GM04503 (cell line): Measurements from ENCODE around the gene REPS1.
"Not testable (repeated sequence)": the region's sequence is repeated elsewhere in the genome, so short reads cannot be mapped to it uniquely, and the experiment has no call there.

Experiments used
- DNase-seq: peaks from one replicate; pipeline ENCODE4 v3.0.0-alpha.2; 2012; ENCODE audit warnings: low read depth

REPS1 gene

DNA sequence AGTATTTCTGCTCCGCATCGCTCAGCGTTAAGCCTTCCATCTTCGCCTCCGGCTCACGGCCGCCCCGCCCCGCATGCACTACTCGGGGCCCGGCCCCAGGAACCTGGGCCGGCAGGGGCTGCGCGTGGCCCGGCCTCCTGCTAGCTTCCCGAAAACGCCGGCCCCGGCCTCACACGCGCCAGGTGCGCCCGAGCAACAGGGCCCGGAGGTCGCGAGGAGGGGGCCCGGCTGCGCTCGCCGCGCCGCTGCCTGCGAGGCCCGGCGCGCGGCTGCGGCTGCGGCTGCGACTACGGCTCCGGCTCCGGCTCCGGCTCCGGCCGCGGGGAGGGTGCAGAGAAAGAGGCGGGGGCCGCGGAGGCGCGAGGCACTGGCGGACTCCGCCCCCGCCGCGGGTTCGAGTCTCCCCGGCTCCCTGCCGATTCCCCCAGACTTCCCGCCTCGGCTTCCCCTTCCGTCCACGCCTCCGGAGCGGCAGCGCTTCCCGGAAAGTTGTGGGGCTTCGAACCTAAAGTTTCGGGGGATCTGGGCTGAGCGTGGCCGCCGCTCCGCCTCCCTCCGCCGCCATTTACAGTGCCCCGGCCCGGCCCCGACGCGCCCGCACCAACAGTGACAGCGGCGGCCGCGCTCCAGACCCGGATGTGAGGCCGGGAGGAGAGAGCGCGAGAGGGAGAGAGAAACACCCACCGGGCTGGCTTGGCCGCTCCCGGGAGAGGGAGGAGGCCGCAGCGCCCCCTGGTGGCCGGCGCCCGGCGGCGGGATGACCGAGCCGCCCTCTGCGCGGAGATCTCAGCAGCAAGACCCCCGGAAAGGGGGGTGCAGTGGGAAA, at the start of gene REPS1:
Gene REPS1, minus strand, starts transcription at position 611 of the 826 bp plus-strand sequence. Its CDS starts 571 bp downstream, at position 40.
- no peak for DNase-seq

- DNase-seq: no peak
These were observed 49.4 kb upstream of the REPS1 start for GRCh38 chr6:139037490-139037889.

- no peak for DNase-seq
These were observed 42.3 kb upstream of the REPS1 start for GRCh38 chr6:139030228-139030963.

- no peak for DNase-seq
These were observed 41.6 kb upstream of the REPS1 start for GRCh38 chr6:139029470-139030227.

DNA sequence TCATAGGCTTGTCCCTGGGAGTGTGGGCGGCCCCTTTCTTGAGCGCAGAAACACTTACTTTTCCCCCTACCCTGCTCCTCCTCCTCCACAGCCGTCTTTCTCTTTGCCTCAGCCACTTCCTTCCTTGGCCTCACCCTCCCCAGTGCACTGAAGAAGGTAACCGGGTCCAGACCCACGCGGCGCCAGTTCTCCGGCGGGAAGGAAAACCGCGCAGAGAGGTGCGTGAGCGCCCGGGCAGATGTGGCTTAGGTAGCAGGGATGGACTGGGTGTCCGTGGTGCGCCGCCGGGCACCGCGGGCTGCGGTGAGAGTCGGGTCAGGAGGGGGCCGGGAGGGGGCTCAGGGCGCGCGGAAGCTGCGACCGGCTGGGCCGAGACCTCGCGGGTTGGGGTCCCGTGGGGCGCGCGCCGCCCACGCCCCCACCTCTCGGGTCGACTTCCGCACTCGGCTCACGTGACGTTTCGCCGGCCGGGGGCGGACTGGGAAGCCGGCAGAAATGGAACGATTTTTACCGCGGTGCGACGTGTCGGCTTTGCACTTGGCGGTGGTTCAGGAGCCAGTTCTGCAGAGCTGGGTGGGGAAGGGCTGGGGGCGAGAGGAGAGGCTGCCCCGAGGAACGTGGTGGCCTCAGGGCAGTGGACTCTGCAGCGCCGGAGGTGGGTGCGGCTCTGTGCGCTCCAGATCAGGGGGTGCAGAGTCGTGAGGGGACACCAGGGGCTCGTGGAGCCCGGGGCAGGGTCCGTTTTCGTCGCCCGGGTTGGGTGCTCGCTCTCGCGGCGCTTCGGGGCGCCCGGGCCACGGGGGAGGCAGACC, 40.8 kb upstream of the REPS1 start, which contains the start of gene ABRACL:
Gene ABRACL, plus strand, starts transcription at position 88 of the 812 bp plus-strand sequence. CDS start 5,416 bp downstream, outside the sequence.
- no peak for DNase-seq

- DNase-seq: no peak
These were observed 40.2 kb upstream of the REPS1 start for GRCh38 chr6:139028215-139028657.

GRCh38 chr6:139027620-139028182, 39.6 kb upstream of the REPS1 start:
- no peak for DNase-seq

DNA sequence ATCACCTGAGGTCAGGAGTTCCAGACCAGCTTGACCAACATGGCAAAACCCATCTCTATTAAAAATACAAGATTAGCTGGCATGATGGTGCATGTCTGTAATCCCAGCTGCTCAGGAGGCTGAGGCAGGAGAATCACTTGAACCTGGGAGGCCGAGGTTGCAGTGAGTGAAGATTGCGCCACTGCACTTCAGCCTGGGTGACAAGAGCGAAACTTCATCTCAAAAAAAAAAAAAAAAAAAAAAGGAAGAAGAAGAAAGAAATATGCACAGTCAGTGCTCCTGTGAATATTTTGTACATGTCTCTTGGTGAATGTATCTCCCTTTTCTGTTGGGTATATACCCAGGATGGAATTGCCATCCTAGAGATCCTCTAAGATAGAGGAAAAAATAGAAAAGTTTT, 37.4 kb upstream of the REPS1 start:
- not testable (repeated sequence) for DNase-seq

DNA sequence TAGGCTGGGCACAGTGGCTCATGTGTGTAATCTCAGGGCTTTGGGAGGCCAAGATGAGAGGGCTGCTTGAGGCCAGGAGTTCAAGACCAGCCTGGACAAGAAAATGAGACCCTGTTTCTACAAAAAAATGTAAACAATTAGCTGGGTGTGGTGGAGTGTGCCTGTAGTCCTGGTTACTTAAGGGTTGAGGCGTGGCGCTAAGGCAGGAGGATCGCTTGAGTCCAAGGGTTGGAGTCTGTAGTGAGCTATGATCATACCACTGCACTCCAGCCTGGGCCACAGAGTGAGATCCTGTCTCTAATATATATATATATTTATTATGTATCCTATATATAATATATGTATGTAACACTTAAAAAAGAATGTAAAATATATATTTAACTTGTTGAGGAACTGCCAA, 32.6 kb upstream of the REPS1 start:
- no peak for DNase-seq

GRCh38 chr6:139019722-139020121, 31.7 kb upstream of the REPS1 start:
- DNase-seq: no peak

DNA sequence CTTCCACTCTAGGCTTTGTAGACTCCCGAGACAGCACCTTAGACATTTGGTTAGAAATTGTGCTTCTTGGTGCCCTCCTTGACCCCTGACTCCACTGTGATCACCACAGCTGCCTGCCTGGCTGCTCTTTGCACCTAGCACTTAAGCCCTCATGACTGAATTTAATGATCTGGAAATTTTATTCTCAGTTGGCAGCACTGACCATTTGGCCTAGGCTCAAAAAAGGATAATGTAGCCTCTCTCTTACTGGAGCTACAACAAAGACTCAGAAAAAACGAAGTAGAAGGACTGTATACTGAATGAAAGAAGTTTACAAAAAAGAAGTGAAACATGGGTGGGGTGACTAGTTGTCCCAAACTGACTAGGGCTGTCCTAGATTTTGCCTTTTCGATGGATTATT, 29.2 kb upstream of the REPS1 start:
- DNase-seq: no peak

DNA sequence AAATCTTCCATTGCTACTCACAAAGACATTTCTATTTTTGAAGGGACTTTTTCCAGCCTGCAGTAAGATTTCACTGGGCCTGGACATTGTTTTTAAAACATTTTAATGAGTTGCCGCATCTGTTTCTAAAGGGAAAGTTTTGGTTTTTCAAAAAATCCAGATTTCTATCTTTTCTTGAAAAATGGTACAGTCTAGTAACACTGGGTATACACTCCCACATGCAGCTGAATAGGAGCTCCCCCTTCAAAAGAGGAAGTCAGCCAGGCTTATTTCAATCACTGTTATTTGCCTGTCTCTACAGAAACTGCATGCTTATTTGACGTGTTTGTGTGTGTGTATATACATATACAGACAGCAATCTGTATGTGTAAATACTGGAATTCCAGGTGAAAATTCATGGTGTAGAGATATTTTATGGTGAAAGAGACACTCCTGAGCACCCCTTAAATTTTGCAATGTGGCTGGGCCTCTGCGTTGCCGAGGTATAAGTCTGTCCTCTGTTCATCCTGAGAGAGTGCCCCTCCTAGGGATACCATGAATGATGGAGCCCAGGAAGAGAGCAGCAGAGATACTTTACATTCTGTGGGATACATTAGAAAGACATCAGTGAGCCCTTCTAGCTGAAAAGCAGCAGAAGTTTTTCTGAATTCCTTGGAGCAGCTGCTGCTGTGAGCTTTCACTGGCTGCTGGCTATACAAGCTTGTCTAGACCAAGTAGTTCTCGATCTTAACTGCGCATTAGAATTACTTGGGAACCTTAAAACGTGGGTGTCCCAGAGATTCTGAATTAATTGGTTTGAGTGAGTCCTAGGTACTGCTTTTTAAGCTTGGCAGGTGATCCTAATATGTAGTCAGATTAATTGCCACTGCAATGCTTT, 28.5 kb upstream of the REPS1 start:
- DNase-seq: no peak

- DNase-seq: no peak
These were observed 26.9 kb upstream of the REPS1 start for GRCh38 chr6:139014945-139015344.

DNA sequence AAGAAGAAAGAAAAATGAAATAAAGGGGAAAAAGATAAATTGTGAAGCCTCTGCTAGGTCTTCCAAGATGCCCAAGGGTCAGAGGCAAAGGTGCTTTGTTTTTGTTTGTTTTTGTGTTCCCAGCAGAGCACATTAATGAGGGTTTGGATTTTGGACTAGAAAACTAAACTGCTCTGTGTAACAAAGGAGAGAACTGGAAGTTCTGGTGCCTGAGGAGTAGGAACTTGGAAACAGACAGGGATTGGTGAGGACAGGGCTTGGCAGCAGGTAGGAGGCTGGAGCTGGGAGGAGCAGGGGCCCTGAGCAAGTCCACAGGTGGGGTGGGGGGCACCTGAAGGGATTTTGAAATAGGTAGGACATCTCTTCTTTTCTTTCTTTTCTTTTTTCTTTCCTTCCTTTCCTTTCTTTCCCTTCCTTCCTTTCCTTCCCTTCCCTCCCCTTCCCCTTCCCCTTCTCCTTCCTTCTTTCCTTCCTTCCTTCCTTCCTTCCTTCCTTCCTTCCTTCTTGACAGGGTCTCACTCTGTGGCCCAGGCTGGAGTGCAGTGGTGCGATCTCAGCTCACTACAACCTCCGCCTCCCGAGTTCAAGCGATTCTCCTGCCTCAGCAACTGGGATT, 25.2 kb upstream of the REPS1 start:
- no peak for DNase-seq

- DNase-seq: no peak
These were observed 23.9 kb upstream of the REPS1 start for GRCh38 chr6:139011980-139012379.

DNA sequence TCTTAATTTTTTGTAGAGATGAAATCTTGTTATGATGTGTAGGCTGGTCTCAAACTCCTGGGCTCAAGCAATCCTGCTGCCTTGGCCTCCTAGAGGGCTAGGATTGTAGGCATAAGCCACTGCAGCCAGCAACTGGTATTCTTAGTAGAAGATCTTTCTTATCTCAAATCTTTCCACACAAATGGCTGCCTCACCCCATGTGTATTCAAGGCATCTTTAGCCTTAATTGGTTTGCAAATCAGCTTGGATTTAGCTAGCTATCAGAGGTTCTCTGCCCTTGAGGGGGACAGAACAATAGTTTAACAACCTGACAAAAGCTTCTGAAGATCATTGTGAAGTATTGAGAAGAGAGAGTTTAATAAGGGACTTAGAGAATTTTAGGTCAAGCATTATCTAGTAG, 22.6 kb upstream of the REPS1 start:
- DNase-seq: no peak

DNA sequence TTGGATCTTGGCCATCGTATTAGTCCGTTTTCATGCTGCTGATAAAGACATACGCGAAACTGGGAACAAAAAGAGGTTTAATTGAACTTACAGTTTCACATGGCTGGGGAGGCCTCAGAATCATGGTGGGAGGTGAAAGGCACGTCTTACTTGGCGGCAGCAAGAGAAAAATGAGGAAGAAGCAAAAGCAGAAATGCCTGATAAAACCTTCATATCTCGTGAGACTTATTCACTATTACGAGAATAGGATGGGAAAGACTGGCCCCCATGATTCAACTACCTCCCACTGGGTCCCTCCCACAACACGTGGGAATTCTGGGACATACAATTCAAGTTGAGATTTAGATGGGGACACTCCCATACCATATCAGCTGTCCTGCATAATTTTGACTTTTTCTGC, 20.1 kb upstream of the REPS1 start:
- no peak for DNase-seq

GRCh38 chr6:139007428-139007827, 19.4 kb upstream of the REPS1 start:
- DNase-seq: no peak

- DNase-seq: no peak
These were observed 18.4 kb upstream of the REPS1 start for GRCh38 chr6:139006477-139006876.

GRCh38 chr6:139003751-139004150, 15.7 kb upstream of the REPS1 start:
- no peak for DNase-seq
